BE2C (cell line): ENCODE data around the gene WAS.
"Not testable (repeated sequence)": the region's sequence is repeated elsewhere in the genome, so short reads cannot be mapped to it uniquely, and the experiment has no call there.

Source experiments
- DNase-seq: peaks from one replicate; pipeline ENCODE4 v3.0.0-alpha.2; 2020
- H3K27me3 ChIP-seq: fragments of 250-450 bp; sonication (Bioruptor Pico); 2 replicates; pipeline ENCODE4 v1.5.1; 2020; ENCODE audit warnings: mild to moderate bottlenecking
- H3K36me3 ChIP-seq: fragments of 250-450 bp; sonication (Bioruptor Pico); 2 replicates; pipeline ENCODE4 v1.5.1; 2020; ENCODE audit warnings: mild to moderate bottlenecking
- H3K4me1 ChIP-seq: fragments of 250-450 bp; sonication (Bioruptor Pico); 2 replicates; pipeline ENCODE4 v1.5.1; 2020
- H3K4me3 ChIP-seq: 2 replicates; pipeline ENCODE4 v1.5.1; 2011; ENCODE audit warnings: low read depth, low read length
- H3K9me3 ChIP-seq: fragments of 250-450 bp; sonication (Bioruptor Pico); 2 replicates; pipeline ENCODE4 v1.5.1; 2020
- CTCF ChIP-seq: IDR thresholded peaks from 2 replicates; pipeline ENCODE4 v1.5.1; 2012; ENCODE audit warnings: mild to moderate bottlenecking, low read depth, low read length

Gene WAS

GRCh38 chrX:48684134-48684533 is 535 bp downstream of the WAS start:
- no peaks in the 10 kb centered on the region for H3K36me3 ChIP-seq
- no peaks in the 10 kb centered on the region for H3K9me3 ChIP-seq
- no peak overlapping the region for H3K4me3 ChIP-seq
- no peaks in the 10 kb centered on the region for H3K27me3 ChIP-seq
- TF ChIP-seq CTCF, result no peak
- H3K4me1 ChIP-seq, result no peaks in the 10 kb centered on the region
- DNase-seq, result no peak

- Histone ChIP-seq H3K4me3 (no peak overlapping the region), H3K9me3 (no peaks in the 10 kb centered on the region), H3K4me1 (no peaks in the 10 kb centered on the region), H3K27me3 (no peaks in the 10 kb centered on the region), H3K36me3 (no peaks in the 10 kb centered on the region)
- DNase-seq, result no peak
- TF ChIP-seq CTCF, result no peak
Measured at GRCh38 chrX:48685416-48685815, 1.8 kb downstream of the WAS start.

GRCh38 chrX:48688531-48689150 is 5.0 kb downstream of the WAS start:
- H3K9me3 ChIP-seq, result no peaks in the 10 kb centered on the region
- no peak for DNase-seq

GRCh38 chrX:48689208-48689920 is 5.8 kb downstream of the WAS start:
- Histone ChIP-seq H3K4me1 (no peaks in the 10 kb centered on the region), H3K36me3 (no peaks in the 10 kb centered on the region)
- no peak for TF ChIP-seq CTCF

More at GRCh38 chrX:48688531-48689150, 5.0 kb downstream of the WAS start:
- no peak for TF ChIP-seq CTCF
- Histone ChIP-seq H3K27me3 (no peaks in the 10 kb centered on the region), H3K36me3 (no peaks in the 10 kb centered on the region), H3K4me3 (no peak overlapping the region), H3K4me1 (no peaks in the 10 kb centered on the region)

GRCh38 chrX:48691746-48692145 is 8.1 kb downstream of the WAS start:
- not testable (repeated sequence) for H3K4me3 ChIP-seq, DNase-seq, H3K9me3 ChIP-seq, H3K27me3 ChIP-seq, H3K4me1 ChIP-seq, H3K36me3 ChIP-seq

More at GRCh38 chrX:48689208-48689920, 5.8 kb downstream of the WAS start:
- Histone ChIP-seq H3K27me3 (no peaks in the 10 kb centered on the region), H3K4me3 (no peak overlapping the region), H3K9me3 (no peaks in the 10 kb centered on the region)
- no peak for DNase-seq

DNA sequence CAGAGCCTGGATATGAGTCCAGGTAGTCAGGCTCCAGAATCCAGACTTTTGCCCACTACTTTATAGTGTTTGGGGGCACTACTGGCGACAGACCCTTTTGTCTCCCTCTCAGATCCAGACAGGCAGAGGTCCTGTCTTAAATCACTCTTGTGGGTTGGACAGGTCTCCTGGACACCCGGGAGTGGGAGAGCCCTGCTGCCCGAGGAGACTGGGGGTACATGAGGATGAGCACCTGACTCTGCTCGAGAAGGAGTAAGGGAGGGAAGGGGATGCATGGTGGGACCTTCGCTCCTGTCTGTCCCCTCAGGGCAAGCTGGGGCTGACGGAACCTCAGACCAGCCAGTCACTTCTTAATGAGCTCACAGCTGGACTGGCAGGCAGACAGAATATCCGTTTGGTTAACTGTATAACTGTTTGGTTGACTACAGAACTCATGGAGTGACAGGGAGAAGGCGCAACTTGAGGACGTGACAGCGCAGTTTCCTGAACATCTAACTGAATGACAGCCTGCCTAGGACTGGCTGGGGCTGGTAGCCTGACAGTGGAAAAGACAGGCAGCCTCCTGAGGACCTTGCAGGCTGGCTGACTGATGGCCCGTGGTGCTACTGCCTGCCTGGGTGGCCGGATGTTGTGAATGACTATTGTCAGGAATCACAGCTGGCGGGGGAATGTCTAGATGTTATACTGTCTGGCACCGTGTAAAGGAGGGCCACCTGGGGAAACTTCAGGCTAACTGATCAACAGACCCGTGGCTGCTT is 11.4 kb downstream of the WAS start:
- Histone ChIP-seq H3K9me3 (no peaks in the 10 kb centered on the region), H3K27me3 (no peaks in the 10 kb centered on the region)
- DNase-seq, result no peak

More for the DNA sequence above, 11.4 kb downstream of the WAS start:
- peak overlapping the region; percentile 77 for H3K4me3 ChIP-seq
- no peaks in the 10 kb centered on the region; the same call in 1 of the 2 replicates for H3K36me3 ChIP-seq
- H3K4me1 ChIP-seq, result no peaks in the 10 kb centered on the region; the same call in 1 of the 2 replicates
- no peak for TF ChIP-seq CTCF
